Epithelial cell of prostate (primary cell): Measurements from ENCODE around the gene TBX20.
"Not testable (repeated sequence)": the region's sequence is repeated elsewhere in the genome, so short reads cannot be mapped to it uniquely, and the experiment has no call there.

Source experiments
- DNase-seq: peaks from one replicate; pipeline ENCODE4 v3.0.0-alpha.2; 2011; ENCODE audit warnings: low read depth, low spot score
- H3K27ac ChIP-seq: fragments of 450-650 bp; 2 replicates; pipeline ENCODE4 v1.5.1; 2017; ENCODE audit warnings: mild to moderate bottlenecking

The TBX20 gene

GRCh38 chr7:35183873-35184503 lies 69.9 kb downstream of the TBX20 start:
- not testable (repeated sequence) for H3K27ac ChIP-seq, DNase-seq

GRCh38 chr7:35180665-35181064 lies 73.2 kb downstream of the TBX20 start:
- DNase-seq, H3K27ac ChIP-seq: not testable (repeated sequence)

- DNase-seq, H3K27ac ChIP-seq: not testable (repeated sequence)
These were observed 80.7 kb downstream of the TBX20 start for GRCh38 chr7:35173176-35173575.

DNA sequence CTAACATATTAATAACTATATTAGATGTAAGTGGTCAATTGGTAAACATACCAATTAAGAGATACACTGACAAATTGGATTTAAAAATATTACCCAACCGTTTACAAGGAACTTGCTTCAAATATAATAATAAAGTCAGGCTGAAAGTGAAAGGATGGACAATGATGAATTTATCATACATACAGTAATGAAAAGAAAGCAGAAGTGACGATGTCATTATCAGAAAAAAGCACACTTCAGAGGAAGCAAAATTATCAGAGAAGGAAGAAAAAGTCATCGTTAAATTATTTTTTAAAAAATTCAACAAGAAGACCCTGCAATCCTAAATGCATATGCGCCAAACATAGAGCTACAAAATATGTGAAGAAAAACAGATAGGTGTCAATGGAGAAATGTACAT lies 81.8 kb downstream of the TBX20 start:
- DNase-seq, H3K27ac ChIP-seq: not testable (repeated sequence)

DNA sequence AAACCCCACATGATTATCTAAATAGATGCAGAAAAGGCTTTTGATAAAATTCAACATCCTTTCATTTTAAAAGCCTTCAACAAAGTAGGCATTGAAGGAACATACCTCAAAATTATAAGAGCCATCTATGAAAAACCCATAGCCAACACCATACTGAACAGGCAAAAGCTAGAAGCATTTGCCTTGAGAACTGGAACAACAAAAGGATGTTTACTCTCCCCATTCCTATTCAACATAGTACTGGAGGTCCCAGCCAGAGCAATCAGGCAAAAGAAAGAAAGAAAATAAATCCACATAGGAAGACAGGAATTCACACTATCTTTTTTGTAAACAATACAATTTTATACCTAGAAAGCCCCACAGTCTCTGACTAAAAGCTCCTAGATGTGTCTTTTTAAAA lies 86.2 kb downstream of the TBX20 start:
- H3K27ac ChIP-seq, DNase-seq: not testable (repeated sequence)

DNA sequence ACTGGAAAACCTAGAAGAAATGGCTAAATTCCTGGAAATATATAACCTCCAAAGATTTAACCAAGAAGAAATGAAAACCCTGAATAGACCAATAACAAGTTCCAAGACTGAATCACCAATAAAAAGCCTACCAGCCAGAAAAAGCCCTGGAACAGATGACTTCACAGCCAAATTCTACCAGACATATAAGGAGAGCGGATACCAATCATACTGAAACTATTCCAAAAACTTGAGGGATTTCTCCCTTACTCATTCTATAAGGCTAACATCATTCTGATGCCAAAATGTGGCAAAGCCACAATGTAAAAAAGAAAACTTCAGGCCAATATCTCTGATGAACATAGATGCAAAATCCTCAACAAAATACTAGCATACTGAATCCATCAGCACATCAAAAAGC lies 86.7 kb downstream of the TBX20 start:
- DNase-seq, H3K27ac ChIP-seq: not testable (repeated sequence)

- H3K27ac ChIP-seq, DNase-seq: not testable (repeated sequence)
These were observed 92.7 kb downstream of the TBX20 start for GRCh38 chr7:35161059-35161740.
